Fibroblast of gingiva (primary cell): ENCODE results near the gene ORM1.
A peak's percentile ranks its signal among the peaks of the same experiment; 100 is the strongest.

ENCODE experiments used
- DNase-seq: peaks from one replicate; pipeline ENCODE4 v3.0.0-alpha.2; 2011; ENCODE audit warnings: low read depth

The ORM1 gene

GRCh38 chr9:114287763-114288192 lies 35.1 kb upstream of the ORM1 start:
- no peak for DNase-seq

DNA sequence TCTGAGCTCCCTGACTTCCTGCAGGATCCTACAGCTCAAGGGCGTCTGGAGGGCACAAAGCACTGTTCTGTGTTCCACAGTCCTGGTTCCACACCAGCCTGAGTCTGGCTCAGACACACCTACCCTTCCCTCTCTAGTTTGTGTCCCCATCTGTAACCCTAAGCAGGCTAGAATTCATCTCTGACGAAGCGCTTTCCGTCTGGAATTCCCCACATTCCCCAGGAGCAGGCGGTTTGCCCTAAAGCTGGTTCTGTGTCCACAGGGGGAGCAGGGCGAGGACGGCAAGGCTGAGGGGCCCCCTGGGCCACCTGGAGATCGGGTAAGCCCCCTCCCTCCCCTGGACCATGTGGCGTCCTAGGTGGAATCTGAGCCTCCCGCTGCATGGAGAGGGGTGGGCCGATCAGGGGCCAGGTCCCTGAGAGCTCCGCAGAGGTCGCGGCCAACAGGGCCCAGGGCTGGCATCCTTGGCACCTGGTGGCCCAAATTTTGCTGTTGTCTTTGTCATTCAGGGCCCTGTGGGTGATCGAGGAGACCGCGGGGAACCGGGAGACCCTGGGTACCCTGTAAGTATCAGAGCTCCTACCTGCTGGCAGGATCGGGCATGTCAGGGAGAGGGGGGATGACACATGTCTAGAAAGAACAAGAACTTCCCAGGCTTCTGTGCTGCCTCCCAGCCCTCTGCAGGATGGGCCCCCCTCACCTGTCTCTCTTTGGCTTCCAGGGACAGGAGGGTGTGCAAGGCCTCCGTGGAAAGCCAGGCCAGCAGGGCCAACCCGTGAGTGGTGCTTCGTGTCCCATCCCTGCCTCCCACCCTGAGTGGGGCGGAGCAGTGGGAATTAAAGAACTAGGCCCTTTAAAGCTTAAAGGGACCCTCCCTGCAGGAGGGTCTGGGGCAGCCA lies 34.5 kb upstream of the ORM1 start:
- peak; percentile 53 for DNase-seq

DNA sequence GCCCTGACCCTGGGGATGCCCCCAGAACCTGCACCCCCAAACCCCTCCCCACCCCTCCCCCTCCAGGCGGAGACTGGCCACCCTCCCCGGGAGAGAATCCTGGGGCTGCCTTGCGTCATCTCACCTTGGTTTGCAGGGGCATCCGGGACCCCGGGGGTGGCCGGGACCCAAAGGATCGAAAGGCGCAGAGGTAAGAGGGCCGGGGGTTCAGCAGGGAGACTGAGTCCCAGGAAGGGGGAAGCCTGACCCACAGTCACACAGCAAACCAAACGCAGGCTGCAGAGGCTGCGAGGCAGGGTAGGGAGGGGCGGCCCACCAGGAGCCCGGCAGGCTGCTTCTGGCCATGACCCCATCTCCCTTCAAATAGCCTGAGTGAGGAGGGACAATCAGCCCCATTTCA lies 33.8 kb upstream of the ORM1 start:
- DNase-seq, result no peak

DNA sequence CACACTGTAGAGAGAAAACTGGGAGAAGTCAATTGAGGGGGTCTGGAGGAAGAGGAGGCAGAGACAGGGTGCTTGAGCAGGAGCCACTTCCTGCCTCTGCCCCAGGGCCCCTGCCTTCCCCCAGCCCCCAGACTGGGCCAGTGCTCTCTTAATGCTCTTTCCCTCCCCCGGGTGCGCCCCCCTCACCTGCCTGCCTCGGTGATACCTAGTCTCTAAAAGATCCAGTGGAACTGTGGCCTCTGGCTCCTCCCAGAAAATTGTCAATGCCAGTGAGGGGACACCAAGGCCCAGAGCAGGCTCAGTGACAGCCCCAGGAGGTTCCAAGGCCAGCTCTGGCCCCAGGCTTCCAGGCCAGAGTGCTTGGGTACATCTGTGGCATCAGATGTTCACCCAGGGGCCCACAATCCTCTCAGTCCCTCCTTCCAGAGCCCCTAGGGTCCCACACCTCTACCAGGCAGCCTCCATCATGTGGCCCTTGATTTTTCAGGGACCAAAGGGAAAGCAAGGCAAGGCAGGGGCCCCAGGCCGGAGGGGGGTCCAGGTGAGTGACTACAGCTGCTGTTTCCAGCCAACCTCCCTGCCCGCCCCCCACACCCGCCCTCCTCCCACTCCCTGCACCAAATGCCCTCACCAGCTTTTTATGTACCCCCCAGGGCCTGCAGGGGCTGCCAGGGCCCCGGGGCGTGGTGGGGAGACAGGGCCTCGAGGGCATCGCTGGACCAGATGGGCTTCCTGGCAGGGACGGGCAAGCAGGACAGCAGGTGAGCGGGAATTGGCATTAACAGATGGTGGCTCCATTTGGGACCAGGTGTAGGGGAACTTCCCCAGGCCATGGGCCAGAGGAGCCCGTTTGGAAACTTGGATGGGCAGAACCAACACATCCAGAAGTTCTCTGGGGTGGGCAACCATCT lies 33.1 kb upstream of the ORM1 start:
- DNase-seq, result no peak

DNA sequence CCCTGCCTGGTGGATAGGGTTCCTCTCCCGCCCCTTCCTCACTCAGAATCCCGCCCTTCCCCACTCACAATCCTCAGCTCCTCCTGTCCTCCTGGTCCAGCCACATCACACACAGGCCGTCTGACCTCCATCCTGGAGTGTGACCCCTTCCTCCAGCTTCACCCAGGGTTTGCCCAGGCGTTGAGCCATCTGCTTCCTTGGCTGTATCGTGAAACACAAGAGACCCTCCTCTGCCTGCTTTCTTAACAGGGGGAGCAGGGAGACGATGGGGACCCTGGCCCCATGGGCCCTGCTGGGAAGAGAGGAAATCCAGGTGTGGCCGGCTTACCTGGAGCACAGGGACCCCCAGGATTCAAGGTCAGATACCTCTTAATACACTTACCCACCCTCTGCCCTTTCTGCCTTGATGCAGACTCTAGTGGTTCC lies 32.3 kb upstream of the ORM1 start:
- DNase-seq, result no peak

GRCh38 chr9:114291064-114291474 lies 31.8 kb upstream of the ORM1 start:
- DNase-seq, result peak; percentile 44

DNA sequence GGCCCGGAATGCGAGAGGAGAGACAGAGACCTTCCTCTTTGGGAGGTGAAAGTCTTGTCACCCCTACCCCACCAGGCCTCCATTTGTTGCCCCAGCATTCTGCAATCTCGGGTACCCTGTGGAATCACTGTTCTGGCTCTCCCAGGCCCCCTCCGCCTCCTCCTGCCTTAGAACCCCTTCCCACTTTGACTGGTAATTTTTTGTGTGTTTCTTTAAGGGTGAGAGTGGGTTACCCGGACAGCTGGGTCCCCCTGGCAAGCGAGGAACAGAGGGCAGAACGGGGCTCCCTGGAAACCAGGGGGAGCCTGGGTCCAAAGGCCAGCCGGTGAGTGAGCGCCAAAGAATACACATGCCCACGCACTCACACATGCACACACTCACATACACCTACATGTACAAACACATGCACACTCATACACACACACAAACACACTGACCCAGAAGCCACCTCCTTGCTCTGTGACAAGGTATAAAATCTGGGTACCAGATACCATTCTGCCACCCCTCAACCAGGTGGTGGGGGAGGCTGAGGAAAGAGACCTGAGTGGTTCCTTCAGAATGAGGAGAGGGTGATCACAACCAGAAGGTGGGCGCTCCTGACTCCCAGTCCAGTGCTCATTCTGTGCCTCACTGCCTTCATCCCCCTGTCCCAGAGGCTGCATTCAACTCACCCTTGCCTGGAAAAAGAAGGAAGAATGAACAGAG lies 30.9 kb upstream of the ORM1 start:
- no peak for DNase-seq

GRCh38 chr9:114294664-114295063 lies 28.2 kb upstream of the ORM1 start:
- DNase-seq, result no peak

DNA sequence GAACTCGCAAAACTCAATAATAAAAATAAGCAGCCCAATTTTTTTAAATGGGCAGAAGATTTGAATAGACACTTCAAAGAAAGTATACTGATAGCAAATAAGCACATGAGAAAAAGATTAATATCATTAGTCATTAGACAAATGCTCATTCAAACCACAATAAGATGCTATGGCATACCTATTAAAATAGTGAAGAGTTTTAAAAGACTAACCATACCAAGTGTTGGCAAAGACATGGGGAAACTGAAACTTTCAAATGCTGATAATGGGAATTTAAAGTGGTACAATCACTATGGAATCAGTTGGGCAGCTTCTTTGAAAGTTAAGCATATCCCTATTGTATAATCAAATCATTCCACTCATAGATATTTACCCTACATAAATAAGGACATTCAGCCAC lies 26.6 kb upstream of the ORM1 start:
- no peak for DNase-seq

DNA sequence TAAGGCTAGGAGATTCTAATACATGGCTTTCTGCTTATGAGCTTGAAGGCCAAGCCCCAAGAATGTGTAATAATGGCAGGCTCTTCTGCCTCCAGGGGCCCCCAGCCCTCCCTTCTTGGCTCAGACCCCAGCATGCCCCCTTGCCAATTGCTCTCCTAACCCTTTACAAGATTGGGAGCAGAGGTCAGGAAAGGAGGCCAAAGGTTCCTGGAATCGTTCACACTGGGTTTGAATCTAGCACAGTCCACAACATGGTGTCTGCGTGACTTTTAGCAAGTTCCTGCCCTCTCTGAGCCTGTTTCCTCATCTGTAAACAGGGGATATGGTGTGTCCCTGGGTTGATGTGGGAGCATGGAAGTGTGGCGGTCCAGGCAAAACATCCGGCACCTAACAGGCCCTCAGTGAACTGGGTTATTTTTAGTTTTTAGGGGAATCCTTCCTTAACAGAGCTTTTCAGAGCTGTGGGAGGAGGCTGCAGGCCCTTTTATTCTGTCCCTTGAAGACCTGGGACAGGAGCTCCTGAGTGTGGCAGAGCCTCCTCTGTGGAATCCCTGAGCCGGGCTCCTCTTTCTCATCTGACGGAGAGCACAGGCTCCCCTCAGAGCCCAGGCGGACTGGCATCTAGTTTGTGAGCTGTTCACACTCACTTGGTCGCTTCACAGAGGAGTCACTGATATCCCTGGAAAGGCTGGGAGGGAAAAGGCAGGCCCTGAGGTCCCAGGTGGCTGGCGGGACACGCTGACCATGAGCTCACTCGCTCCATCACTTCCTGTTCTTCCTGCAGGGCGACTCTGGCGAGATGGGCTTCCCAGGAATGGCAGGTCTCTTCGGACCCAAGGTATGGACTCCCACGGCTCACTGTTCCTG lies 23.4 kb upstream of the ORM1 start:
- no peak for DNase-seq

GRCh38 chr9:114300153-114300845 lies 22.6 kb upstream of the ORM1 start:
- DNase-seq, result no peak

DNA sequence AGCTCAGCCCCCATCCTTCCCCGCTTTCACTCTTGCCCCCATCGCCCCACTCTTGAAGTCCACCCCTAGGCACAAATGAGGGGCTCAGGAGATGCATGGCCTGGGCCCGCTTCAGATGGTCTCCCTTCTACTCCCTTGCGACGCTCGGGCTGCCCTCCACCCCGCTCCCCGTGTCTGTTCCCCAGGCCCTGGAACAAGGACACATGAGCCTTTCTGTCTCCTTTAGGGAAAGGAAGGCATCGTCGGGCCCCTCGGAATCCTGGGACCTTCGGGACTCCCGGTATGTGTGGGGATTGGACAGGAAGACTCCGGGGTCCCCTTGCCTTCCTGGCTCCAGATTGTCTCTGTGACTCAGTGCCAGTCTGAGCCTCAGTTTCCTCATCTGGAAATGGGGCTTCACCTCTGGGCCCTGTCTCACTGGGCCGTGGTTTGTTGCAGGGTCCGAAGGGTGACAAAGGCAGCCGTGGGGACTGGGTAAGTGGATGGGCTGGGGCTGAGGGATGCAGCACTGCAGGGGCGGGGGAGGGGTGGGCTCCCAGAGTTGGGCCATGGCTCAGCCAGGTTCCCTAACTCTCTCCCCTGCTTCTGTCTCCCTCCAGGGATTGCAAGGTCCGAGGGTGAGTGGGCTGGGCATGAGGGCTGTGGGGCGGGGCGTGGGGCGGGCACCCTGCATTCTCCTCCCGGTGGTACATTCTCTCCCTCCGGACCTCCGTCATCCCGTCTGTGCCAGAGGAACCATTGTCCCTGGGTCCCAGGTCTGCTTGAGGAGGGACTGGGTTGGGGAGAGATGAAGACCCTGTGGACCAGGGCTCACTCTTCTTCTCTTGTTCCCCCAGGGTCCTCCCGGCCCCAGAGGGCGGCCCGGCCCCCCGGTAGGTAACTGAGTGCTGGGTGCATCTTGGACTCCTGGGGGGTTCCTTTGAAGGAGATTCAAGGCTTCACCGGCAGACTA lies 21.8 kb upstream of the ORM1 start:
- DNase-seq, result no peak

DNA sequence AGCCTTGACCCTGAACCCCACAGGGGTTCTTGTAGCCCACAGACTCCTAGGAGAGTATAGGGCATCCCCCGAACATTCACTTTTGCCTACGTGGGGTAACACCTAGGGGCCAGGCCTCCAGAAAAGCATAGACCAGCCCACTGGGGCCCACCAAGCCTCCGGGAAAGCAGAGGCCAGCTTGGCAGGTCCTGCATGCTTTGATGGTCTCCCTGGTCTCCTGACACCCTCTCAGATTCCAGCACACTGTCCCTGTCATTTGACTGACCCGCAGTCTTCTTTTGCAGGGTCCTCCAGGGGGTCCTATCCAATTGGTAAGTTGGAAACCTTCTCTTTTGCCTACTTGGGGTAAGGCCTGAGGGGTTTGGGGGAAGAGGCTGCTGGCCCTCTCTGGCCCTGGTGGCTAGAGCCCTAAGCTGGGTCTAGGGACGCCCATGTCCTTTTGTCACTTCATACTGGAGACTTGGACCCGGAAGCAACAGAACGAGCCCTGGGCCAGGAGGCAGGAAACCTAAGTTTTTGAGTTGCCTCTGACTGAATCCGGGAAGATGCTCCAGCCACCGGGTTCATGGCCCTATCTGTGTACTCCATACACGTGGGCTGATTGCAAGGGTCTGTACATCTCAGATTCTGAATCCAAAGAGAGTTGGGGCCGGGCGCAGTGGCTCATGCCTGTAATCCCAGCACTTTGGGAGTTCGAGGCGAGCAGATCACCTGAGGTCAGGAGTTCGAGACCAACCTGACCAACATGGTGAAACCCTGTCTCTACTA lies 20.9 kb upstream of the ORM1 start:
- no peak for DNase-seq

DNA sequence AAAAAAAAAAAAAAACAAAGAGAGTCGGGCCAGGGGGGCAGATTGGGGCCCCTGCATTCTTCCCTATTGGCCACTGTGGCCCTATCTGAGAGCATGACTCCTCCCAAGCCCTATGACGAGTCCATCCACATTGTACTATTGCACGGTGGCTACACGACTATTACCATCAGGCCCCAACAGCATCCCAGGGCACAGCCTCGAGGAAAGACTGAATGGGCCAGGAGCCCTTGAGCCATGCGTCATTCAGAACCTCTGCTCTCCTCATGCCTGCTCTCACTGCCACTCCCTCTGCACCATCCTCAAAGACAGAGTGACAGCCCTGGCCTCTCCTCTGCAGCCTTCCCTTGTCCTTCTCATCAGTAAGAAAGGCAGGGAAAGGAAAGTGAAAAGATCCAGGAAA lies 20.2 kb upstream of the ORM1 start:
- no peak for DNase-seq

DNA sequence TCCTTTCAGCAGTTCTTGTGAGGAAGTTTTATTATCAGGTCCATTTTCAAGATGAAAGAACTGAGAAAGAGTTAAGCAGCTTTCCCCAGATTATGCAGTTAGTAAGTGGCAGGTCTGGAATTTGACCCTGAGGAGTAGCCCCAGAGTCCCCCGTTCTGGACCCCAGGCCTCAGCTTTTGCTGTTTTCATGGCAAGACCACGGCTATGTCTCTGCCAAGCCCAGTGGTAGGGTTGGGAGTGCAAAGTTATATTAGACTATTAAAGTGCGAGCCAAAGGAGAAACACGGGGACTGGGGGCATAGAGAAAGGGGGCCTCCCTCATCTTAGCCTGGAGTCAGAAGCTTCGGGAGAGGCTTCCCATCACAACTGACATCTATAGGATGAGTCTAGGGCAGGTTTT lies 19.3 kb upstream of the ORM1 start:
- DNase-seq, result no peak

- DNase-seq, result no peak
Observed at GRCh38 chr9:114303977-114304376, 18.9 kb upstream of the ORM1 start.

DNA sequence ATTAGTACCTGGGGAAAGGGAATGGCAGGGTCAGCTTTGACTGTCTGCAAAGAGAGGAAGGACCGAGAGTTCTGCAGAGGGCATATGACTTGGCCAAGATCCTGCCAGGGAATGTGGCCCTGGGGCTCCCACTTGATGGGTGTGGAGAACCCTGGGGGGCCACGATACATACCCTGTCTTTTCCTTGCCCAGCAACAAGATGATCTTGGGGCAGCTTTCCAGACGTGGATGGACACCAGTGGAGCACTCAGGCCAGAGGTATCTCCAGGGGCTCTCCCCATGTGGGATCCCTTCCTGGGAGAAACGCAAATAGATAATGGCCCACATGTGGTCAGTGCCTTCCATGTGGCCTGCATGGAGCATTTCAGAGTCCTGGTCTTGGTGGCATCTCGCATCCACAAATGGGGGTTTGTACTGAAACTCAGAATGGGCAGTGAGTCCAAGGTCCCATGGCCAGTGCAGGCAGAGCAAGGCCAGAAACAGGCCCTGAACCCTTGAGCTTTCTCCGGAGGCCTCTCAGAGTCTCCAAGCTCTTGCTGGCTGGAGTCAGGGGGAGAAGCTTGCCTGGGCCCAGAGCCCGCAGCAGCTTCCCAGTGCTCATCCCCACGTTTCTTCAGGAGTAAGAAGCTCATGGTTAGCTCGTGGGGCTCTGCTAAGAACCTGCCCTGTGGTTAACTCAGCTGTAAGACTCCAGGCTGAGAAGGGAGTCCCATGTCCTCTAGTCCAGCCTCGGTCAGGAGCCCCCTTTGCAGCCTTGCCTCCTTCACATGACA lies 18.3 kb upstream of the ORM1 start:
- DNase-seq, result no peak

- peak; percentile 43 for DNase-seq
Observed at GRCh38 chr9:114307899-114308267, 15.0 kb upstream of the ORM1 start.
